Cardiac septum (tissue), 1 donor: Measurements from ENCODE around the gene RGPD3. TPM values are rescaled to one million over a fixed set of nuclear protein-coding genes. Genes with fewer than 3 reads are reported as not detected.

Source experiments
- DNase-seq: peaks from one replicate; pipeline ENCODE4 v3.0.0-alpha.2; 2020; ENCODE audit warnings: low spot score
- intact Hi-C: fragments of 100-400 bp; cut with DNase I; formaldehyde crosslinking; loops from one replicate; pipeline ENCODE4 v1.14.0; 2022
- total RNA-seq: library from RNA; stranded (reverse); fragmentation: NEBNext Ultra II Directional; extraction: Animal tissue kit (Norgen Biotek cat#: 25700); gene quantifications from one replicate; pipeline ENCODE4 v1.2.1, GENCODE V29; 2021
- donor health status: DM: no; HTN: no; CAD: no.

Gene RGPD3
- total RNA-seq, 1 donor from 2014 or later, result 0.08 TPM

DNA sequence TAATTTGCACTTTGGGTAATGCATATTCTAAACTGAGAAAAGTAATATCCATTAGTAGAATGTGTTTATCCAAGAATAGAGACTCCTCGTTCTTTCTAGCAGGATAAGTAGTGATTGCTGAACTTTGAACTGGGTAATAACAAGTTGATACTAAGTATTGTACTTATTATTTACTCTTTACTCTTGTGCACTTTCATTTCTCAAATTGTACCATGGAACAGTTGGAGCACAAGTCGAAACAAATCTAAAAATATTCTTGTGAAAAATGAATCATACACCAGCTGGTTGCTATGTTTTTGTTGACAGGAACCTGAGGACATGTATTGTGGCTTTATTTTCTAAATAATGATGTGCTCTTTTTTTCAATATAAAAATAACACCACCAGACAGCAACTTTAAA is 111.9 kb downstream of the RGPD3 start:
- DNase-seq, result no peak
- intact Hi-C loops, result no loop called here

DNA sequence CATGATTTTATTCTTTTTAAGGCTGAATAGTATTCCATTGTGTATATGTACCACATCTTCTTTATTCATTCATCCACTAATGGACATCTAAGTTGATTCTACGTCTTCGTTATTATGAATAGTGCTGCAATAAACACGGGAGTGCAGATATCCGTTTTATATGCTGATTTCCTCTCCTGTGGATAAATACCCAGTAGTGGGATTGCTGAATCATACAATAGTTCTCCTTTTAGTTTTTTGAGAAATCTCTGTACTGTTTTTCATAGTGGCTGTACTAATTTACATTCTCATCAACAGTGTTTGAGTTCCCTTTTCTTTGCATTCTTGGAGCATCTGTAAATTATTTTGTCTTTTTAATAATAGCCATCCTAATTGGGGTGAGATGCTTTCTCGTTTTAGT is 114.5 kb downstream of the RGPD3 start:
- DNase-seq, result no peak
- intact Hi-C loops, result no loop called here

DNA sequence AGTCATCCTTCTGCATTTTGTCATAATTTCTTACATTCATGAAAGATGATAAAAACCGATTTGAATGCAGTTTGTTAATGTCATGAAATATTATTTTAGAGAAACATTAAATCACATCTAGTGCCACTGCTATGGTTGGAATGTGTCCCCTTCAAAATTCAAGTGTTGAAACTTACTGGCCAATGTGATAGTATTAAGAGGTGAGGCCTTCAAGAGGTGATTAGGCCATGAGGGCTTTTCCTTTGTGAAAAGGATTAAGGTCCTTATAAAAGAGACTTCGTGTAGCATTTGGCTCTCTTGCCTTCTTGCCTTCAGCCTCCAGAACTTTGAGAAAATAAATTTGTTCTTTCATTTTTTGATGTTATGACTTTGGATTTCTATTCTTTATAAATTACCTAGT is 117.2 kb downstream of the RGPD3 start:
- intact Hi-C loops, result no loop called here
- no peak for DNase-seq

- intact Hi-C loops, result no loop called here
Observed at GRCh38 chr2:106344302-106344701, 123.9 kb downstream of the RGPD3 start.

DNA sequence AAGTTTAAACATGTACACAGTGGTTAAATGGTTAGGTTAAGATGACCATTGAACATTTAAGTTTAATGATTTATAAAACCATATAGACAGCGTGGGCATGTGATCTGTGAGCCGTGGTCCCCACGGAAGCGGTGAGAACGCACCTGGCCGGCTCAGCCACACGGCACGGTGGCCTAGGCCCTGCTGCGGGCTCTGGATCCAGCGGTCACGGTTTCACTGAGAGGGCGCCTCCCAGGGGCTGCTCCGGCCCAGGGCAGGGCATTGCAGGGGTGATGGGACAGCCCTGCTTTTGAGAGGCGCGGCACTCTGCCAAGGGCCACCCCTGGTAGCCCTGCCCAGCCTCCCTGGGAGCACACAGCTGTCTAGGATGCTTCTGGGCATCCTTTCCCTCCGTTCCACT is 124.9 kb downstream of the RGPD3 start:
- intact Hi-C loops, result no loop called here
- no peak for DNase-seq

More at GRCh38 chr2:106344302-106344701, 123.9 kb downstream of the RGPD3 start:
- DNase-seq, result no peak

DNA sequence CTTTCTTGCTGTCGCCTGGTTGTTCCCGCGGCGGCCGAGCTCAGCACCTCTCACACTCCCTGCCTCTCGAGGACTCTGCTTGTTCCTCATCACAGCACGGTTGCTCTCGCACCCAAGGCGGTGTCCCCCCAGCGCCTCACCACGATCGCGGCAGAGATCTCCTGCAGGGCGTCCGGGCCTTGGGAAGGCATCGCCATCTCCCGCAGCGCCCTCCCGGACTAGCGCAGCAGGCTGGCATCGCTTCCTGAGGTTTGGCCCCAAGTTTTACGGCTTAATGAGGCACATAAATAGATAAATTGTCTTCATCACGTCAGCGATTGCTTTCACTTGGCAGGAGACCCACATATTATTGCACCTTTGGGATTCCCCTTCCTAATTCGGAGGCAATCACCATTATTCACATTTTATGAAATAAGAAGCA is 125.4 kb downstream of the RGPD3 start:
- intact Hi-C loops, result no loop called here
- no peak for DNase-seq

GRCh38 chr2:106341666-106342065 is 126.5 kb downstream of the RGPD3 start:
- no peak for DNase-seq
- intact Hi-C loops, result no loop called here

Other genes starting within 250 kb of the RGPD3 start
- gene CD8B2, start 19.0 kb upstream of the RGPD3 start, total RNA-seq, result not detected